ENCODE measurements around the gene TAF11L14. TPM values are rescaled to one million over a fixed set of nuclear protein-coding genes. Genes with fewer than 3 reads are reported as not detected.
"Not testable (repeated sequence)": the region's sequence is repeated elsewhere in the genome, so short reads cannot be mapped to it uniquely, and the experiment has no call there.

TAF11L14 gene
- total RNA-seq, 4 donors from 2014 or later = not detected

GRCh38 chr5:17620627-17621026 is 13.6 kb upstream of the TAF11L14 start:
- TF ChIP-seq CTCF (IDR thresholded peaks at IDR 0.05) = no peak
- ATAC-seq (ENCODE audit: low FRiP score) = no peak
- no peak for DNase-seq (ENCODE audit: low spot score)

GRCh38 chr5:17625686-17626085 is 8.6 kb upstream of the TAF11L14 start:
- TF ChIP-seq CTCF (IDR thresholded peaks at IDR 0.05) = no peak
- ATAC-seq (ENCODE audit: low FRiP score) = no peak

DNA sequence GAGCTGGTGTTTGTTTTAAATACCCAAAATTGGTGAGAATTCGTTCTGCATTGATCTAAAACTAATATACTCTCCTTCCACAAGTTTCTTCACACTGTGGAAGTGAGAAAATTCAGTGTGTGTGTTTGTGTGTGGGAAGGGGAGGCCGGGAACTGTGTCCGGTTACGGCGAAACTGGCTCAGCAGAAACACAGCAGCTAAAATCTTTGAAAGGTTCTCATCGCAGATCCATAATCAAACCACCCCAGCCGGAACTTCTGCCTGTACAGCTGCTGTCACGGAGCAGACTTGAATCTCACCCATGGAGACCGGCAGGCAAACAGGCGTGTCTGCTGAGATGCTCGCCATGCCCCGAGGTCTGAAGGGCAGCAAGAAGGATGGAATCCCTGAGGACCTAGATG is 2.5 kb upstream of the TAF11L14 start, which contains the start of gene TAF11L13:
Gene TAF11L13, plus strand, starts transcription at position 301 of the 400 bp plus-strand sequence.
- DNase-seq (ENCODE audit: low spot score); ATAC-seq (ENCODE audit: low FRiP score): not testable (repeated sequence)

More at GRCh38 chr5:17625686-17626085, 8.6 kb upstream of the TAF11L14 start:
- DNase-seq (ENCODE audit: low spot score) = no peak

GRCh38 chr5:17649232-17649631 is 15.0 kb downstream of the TAF11L14 start:
- not testable (repeated sequence) for DNase-seq (ENCODE audit: low spot score); ATAC-seq (ENCODE audit: low FRiP score)

GRCh38 chr5:17655201-17655759 is 21.0 kb downstream of the TAF11L14 start:
- DNase-seq (ENCODE audit: low spot score); ATAC-seq (ENCODE audit: low FRiP score): not testable (repeated sequence)

DNA sequence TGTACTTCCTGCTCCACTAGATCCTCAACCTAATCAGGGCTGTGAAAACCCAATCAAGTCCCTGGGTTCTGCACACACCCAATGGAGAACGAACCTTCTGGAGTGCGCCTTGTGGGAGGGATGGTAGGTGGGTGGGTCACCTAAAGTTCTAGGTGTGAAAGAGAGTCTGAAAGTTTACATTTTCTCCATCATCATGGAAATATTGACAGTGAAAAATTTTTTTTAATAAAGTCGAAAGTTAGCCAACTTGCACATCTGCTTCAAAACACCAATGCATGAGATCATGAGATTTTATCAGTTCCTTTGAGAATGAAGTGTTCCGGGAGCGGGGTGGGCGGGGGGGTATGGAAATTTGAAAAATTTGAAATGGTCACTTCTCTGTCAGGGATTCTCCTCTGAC is 21.7 kb downstream of the TAF11L14 start:
- no peak for TF ChIP-seq CTCF (IDR thresholded peaks at IDR 0.05)
- ATAC-seq (ENCODE audit: low FRiP score) (no peak), DNase-seq (ENCODE audit: low spot score) (no peak)

- no peak for TF ChIP-seq CTCF (IDR thresholded peaks at IDR 0.05)
- ATAC-seq (ENCODE audit: low FRiP score) (no peak), DNase-seq (ENCODE audit: low spot score) (no peak)
Measured at GRCh38 chr5:17663182-17663581, 28.9 kb downstream of the TAF11L14 start.

DNA sequence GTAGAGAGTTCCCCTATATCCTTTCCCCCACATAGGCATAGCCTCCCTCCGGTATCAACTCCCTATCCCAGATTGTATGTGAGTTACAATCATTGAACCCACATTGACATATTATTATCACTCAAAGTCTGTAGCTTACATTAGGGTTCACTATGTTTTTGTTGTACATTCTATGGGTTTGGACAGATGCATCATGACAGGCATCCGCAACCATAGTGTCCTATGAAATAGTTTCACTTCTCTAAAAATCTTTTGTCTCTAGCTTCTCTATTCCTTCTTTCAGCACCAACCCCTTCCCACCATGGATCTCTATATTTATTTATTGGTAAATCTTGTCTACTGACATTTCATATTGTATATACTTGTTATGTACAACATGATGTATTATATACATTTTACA is 31.6 kb downstream of the TAF11L14 start:
- no peak for TF ChIP-seq CTCF (IDR thresholded peaks at IDR 0.05)
- ATAC-seq (ENCODE audit: low FRiP score) (no peak), DNase-seq (ENCODE audit: low spot score) (no peak)

DNA sequence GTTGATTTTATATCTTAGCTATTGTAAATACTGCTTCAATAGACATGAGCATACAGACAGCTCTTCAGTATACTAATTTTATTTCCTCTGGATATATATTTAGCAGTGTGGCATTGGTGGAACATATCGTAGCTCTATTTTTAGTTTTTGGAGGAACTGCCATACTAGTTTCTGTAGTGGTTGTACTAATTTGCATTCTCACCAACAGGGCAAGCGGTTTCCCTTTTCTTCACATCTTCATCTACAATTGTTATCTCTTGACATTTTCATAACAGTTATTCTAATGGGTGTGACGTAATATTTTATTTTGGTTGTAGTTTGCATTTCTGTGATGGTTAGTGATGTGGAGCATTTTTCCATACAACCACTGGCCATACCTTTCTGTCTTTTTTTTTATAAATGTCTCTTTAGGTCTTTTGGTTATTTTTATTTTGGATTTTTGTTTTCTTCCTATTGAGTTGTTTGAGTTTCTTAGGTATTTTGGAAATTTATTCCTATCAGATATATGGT is 32.5 kb downstream of the TAF11L14 start:
- no peak for DNase-seq (ENCODE audit: low spot score)
- no peak for TF ChIP-seq CTCF (IDR thresholded peaks at IDR 0.05)
- ATAC-seq (ENCODE audit: low FRiP score) = no peak
